Measurements from ENCODE around the gene RHD. TPM values are rescaled to one million over a fixed set of nuclear protein-coding genes. Genes with fewer than 3 reads are reported as not detected.
"Not testable (repeated sequence)": the region's sequence is repeated elsewhere in the genome, so short reads cannot be mapped to it uniquely, and the experiment has no call there.

The RHD gene
- polyA plus RNA-seq, 3 donors, result 0.53 TPM; not detected in 2

DNA sequence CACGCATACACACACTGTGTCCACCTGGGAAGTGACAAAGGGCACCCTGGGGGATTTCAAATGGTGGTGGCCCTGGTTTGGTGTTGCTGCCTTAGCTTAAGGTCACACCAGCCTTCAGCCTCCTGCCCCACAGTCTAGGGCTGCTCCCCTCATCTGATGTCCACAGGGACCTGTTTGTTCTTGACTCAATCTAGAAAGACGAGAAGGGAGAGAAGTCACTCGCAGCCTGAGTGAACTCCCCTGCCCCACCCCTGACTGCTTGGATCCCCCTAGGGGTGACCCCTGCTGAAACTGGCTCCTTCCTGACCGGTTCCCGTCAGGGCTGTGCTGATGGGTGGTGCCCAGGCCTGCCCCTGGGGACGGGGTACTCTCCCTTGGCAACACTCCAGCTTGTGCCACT is 14.9 kb downstream of the RHD start:
- intact Hi-C loops (cut with micrococcal nuclease), result loop anchor here in 1 of 2 donors (10.0 kb wide), 1 partner anchor 238 kb away; no protein-coding TSS in a partner anchor
- not testable (repeated sequence) for H3K27me3 ChIP-seq (ENCODE audit: control insufficient read depth in 2 of 2, insufficient read depth in 2 of 2, low read length in 2 of 2); H3K27me3 Mint-ChIP-seq (ENCODE audit: low read depth in 3 of 3)

DNA sequence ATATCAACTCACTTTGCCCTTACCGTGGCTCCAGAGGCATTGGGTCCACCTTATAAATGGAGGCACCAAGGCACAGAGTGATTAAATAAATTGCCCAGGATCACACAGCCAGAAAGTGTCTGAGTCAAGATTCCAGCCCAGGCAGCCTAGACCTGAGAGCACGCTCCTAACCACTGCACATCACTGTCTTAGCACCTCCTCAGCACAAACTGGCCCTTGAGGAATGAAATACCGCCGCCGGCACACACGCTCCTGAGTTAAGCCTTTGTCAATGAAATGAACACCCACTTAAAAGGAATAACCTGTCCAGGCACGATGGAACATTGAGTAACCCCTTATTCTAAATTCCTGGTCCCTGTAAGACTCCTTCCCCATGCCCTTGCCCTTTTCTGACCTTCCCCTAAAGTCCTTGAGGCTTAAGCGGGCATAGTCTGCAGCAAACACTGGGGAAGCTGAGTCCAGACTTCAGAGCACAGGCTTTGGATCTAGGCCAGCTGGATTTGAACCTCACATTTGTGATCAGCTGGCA is 16.3 kb downstream of the RHD start:
- H3K9me3 Mint-ChIP-seq; H3K9ac ChIP-seq (ENCODE audit: insufficient read depth, low read length, poor library complexity, severe bottlenecking); DNase-seq; H3K27ac Mint-ChIP-seq; H3K4me1 ChIP-seq (ENCODE audit: control insufficient read depth in 1 of 2, insufficient read depth in 2 of 2, low read length in 2 of 2); H3K4me2 ChIP-seq (replicated peaks; ENCODE audit: extremely low read depth, low read length, poor library complexity, severe bottlenecking); H3K4me1 Mint-ChIP-seq; H3K9me3 ChIP-seq (replicated peaks in 1 of 2; ENCODE audit: control insufficient read depth in 1 of 2, insufficient read depth in 1 of 2, low read length in 2 of 2); H3K79me2 ChIP-seq (ENCODE audit: insufficient read depth, low read length); H3K36me3 ChIP-seq (replicated peaks in 1 of 2; ENCODE audit: control insufficient read depth in 1 of 2, insufficient read depth in 2 of 2, low read length in 2 of 2); H3K27me3 Mint-ChIP-seq (ENCODE audit: low read depth in 3 of 3); H3K27ac ChIP-seq (ENCODE audit: low read depth in 1 of 2, low read length in 2 of 2); H2AFZ ChIP-seq (ENCODE audit: insufficient read depth, low read depth, low read length, poor library complexity, severe bottlenecking); H3K36me3 Mint-ChIP-seq; H3K4me3 ChIP-seq (replicated peaks in 1 of 3; ENCODE audit: low read depth in 2 of 3, low read length in 3 of 3); H4K20me1 ChIP-seq (ENCODE audit: insufficient read depth, low read length); H3K4me3 Mint-ChIP-seq; H3K27me3 ChIP-seq (ENCODE audit: control insufficient read depth in 2 of 2, insufficient read depth in 2 of 2, low read length in 2 of 2): not testable (repeated sequence)
- no CpG with 5 or more reads among the region's 8 CpGs for WGBS (ENCODE audit: insufficient coverage)
- intact Hi-C loops (cut with micrococcal nuclease), result loop anchor here in 1 of 2 donors (10.0 kb wide), 1 partner anchor 236 kb away; no protein-coding TSS in a partner anchor

More for the DNA sequence above, 14.9 kb downstream of the RHD start:
- H3K36me3 Mint-ChIP-seq; H4K20me1 ChIP-seq (ENCODE audit: insufficient read depth, low read length); H2AFZ ChIP-seq (ENCODE audit: insufficient read depth, low read depth, low read length, poor library complexity, severe bottlenecking); H3K9me3 ChIP-seq (replicated peaks in 1 of 2; ENCODE audit: control insufficient read depth in 1 of 2, insufficient read depth in 1 of 2, low read length in 2 of 2); H3K4me3 ChIP-seq (replicated peaks in 1 of 3; ENCODE audit: low read depth in 2 of 3, low read length in 3 of 3); H3K4me1 Mint-ChIP-seq; H3K79me2 ChIP-seq (ENCODE audit: insufficient read depth, low read length); H3K27ac ChIP-seq (ENCODE audit: low read depth in 1 of 2, low read length in 2 of 2); H3K9me3 Mint-ChIP-seq; H3K4me1 ChIP-seq (ENCODE audit: control insufficient read depth in 1 of 2, insufficient read depth in 2 of 2, low read length in 2 of 2); H3K9ac ChIP-seq (ENCODE audit: insufficient read depth, low read length, poor library complexity, severe bottlenecking); H3K4me3 Mint-ChIP-seq; DNase-seq; H3K4me2 ChIP-seq (replicated peaks; ENCODE audit: extremely low read depth, low read length, poor library complexity, severe bottlenecking); H3K36me3 ChIP-seq (replicated peaks in 1 of 2; ENCODE audit: control insufficient read depth in 1 of 2, insufficient read depth in 2 of 2, low read length in 2 of 2): not testable (repeated sequence)
- H3K27ac Mint-ChIP-seq, result peak overlapping the region in 1 of 7 donors; percentile 26
- no CpG with 5 or more reads among the region's 6 CpGs for WGBS (ENCODE audit: insufficient coverage)

- H3K9ac ChIP-seq (ENCODE audit: insufficient read depth, low read length, poor library complexity, severe bottlenecking); H3K36me3 ChIP-seq (replicated peaks in 1 of 2; ENCODE audit: control insufficient read depth in 1 of 2, insufficient read depth in 2 of 2, low read length in 2 of 2); H3K9me3 ChIP-seq (replicated peaks in 1 of 2; ENCODE audit: control insufficient read depth in 1 of 2, insufficient read depth in 1 of 2, low read length in 2 of 2); H3K27ac ChIP-seq (ENCODE audit: low read depth in 1 of 2, low read length in 2 of 2); H3K4me2 ChIP-seq (replicated peaks; ENCODE audit: extremely low read depth, low read length, poor library complexity, severe bottlenecking); H3K9me3 Mint-ChIP-seq; H3K4me1 Mint-ChIP-seq; H4K20me1 ChIP-seq (ENCODE audit: insufficient read depth, low read length); H2AFZ ChIP-seq (ENCODE audit: insufficient read depth, low read depth, low read length, poor library complexity, severe bottlenecking); H3K27me3 Mint-ChIP-seq (ENCODE audit: low read depth in 3 of 3); H3K4me3 ChIP-seq (replicated peaks in 1 of 3; ENCODE audit: low read depth in 2 of 3, low read length in 3 of 3); H3K79me2 ChIP-seq (ENCODE audit: insufficient read depth, low read length); H3K36me3 Mint-ChIP-seq; H3K27me3 ChIP-seq (ENCODE audit: control insufficient read depth in 2 of 2, insufficient read depth in 2 of 2, low read length in 2 of 2); DNase-seq; H3K4me3 Mint-ChIP-seq; H3K4me1 ChIP-seq (ENCODE audit: control insufficient read depth in 1 of 2, insufficient read depth in 2 of 2, low read length in 2 of 2): not testable (repeated sequence)
- no CpG with 5 or more reads among the region's 6 CpGs for WGBS (ENCODE audit: insufficient coverage)
- TF ChIP-seq, protein P1, sequence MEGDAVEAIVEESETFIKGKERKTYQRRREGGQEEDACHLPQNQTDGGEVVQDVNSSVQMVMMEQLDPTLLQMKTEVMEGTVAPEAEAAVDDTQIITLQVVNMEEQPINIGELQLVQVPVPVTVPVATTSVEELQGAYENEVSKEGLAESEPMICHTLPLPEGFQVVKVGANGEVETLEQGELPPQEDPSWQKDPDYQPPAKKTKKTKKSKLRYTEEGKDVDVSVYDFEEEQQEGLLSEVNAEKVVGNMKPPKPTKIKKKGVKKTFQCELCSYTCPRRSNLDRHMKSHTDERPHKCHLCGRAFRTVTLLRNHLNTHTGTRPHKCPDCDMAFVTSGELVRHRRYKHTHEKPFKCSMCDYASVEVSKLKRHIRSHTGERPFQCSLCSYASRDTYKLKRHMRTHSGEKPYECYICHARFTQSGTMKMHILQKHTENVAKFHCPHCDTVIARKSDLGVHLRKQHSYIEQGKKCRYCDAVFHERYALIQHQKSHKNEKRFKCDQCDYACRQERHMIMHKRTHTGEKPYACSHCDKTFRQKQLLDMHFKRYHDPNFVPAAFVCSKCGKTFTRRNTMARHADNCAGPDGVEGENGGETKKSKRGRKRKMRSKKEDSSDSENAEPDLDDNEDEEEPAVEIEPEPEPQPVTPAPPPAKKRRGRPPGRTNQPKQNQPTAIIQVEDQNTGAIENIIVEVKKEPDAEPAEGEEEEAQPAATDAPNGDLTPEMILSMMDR (IDR thresholded peaks at IDR 0.05), result peak; percentile 44
- intact Hi-C loops (cut with micrococcal nuclease), result loop anchor here in 1 of 2 donors (10.0 kb wide), 1 partner anchor 55 kb away; no protein-coding TSS in a partner anchor
- peak overlapping the region in 1 of 7 donors; percentile 25 for H3K27ac Mint-ChIP-seq
Measured at GRCh38 chr1:25290043-25290442, 17.7 kb downstream of the RHD start.

GRCh38 chr1:25293426-25293825 is 21.1 kb downstream of the RHD start:
- H3K36me3 Mint-ChIP-seq, H3K9me3 Mint-ChIP-seq: not testable (repeated sequence)
- no CpG with 5 or more reads among the region's 2 CpGs for WGBS (ENCODE audit: insufficient coverage)

More at GRCh38 chr1:25293426-25293825, 21.1 kb downstream of the RHD start:
- not testable (repeated sequence) for H3K4me3 Mint-ChIP-seq; H3K27ac Mint-ChIP-seq; H3K27ac ChIP-seq (ENCODE audit: low read depth in 1 of 2, low read length in 2 of 2); H4K20me1 ChIP-seq (ENCODE audit: insufficient read depth, low read length); H3K36me3 ChIP-seq (replicated peaks in 1 of 2; ENCODE audit: control insufficient read depth in 1 of 2, insufficient read depth in 2 of 2, low read length in 2 of 2); H3K9ac ChIP-seq (ENCODE audit: insufficient read depth, low read length, poor library complexity, severe bottlenecking); H3K27me3 ChIP-seq (ENCODE audit: control insufficient read depth in 2 of 2, insufficient read depth in 2 of 2, low read length in 2 of 2); H3K9me3 ChIP-seq (replicated peaks in 1 of 2; ENCODE audit: control insufficient read depth in 1 of 2, insufficient read depth in 1 of 2, low read length in 2 of 2); H2AFZ ChIP-seq (ENCODE audit: insufficient read depth, low read depth, low read length, poor library complexity, severe bottlenecking); H3K27me3 Mint-ChIP-seq (ENCODE audit: low read depth in 3 of 3); H3K4me1 ChIP-seq (ENCODE audit: control insufficient read depth in 1 of 2, insufficient read depth in 2 of 2, low read length in 2 of 2); H3K4me3 ChIP-seq (replicated peaks in 1 of 3; ENCODE audit: low read depth in 2 of 3, low read length in 3 of 3); DNase-seq; H3K4me2 ChIP-seq (replicated peaks; ENCODE audit: extremely low read depth, low read length, poor library complexity, severe bottlenecking); H3K79me2 ChIP-seq (ENCODE audit: insufficient read depth, low read length)
- peaks cover 14% of the 10 kb centered on the region for H3K4me1 Mint-ChIP-seq
- intact Hi-C loops (cut with micrococcal nuclease), result loop anchor here in 1 of 2 donors (10.0 kb wide), 1 partner anchor 51 kb away; no protein-coding TSS in a partner anchor

All from CD14-positive monocyte (primary cell).